OCI-LY1 (cell line): Measurements from ENCODE around the gene MRPL23.

Source experiments
- H2AFZ ChIP-seq: fragments of 200-600 bp; sonication (generic), shearing (Covaris generic); 2 replicates; pipeline ENCODE4 v1.6.0; 2014; ENCODE audit warnings: antibody characterized with exemption, mild to moderate bottlenecking, low read length
- H3F3A ChIP-seq: fragments of 200-600 bp; sonication (generic), shearing (Covaris generic); 2 replicates; pipeline ENCODE4 v1.6.0; 2014; ENCODE audit warnings: mild to moderate bottlenecking, antibody characterized with exemption, low read length, moderate library complexity; ENCODE audit not compliant: insufficient read depth
- H3K27ac ChIP-seq: fragments of 200-600 bp; sonication (generic); 2 replicates; pipeline ENCODE4 v1.5.1; 2014; ENCODE audit warnings: low read length, mixed run types, mild to moderate bottlenecking, low read depth; ENCODE audit not compliant: poor library complexity, severe bottlenecking
- H3K27me3 ChIP-seq: fragments of 200-600 bp; sonication (generic); 2 replicates; pipeline ENCODE4 v1.6.0; 2014; ENCODE audit warnings: antibody characterized with exemption, mild to moderate bottlenecking, low read length, moderate library complexity; ENCODE audit not compliant: insufficient read depth
- H3K36me3 ChIP-seq: fragments of 200-600 bp; sonication (generic); 2 replicates; pipeline ENCODE4 v1.6.1; 2014; ENCODE audit warnings: mild to moderate bottlenecking, antibody characterized with exemption, low read length, moderate library complexity, mixed read lengths; ENCODE audit not compliant: insufficient read depth
- H3K4me1 ChIP-seq: fragments of 200-600 bp; sonication (generic); 2 replicates; pipeline ENCODE4 v1.5.1; 2014; ENCODE audit warnings: mild to moderate bottlenecking, low read length, moderate library complexity; ENCODE audit not compliant: insufficient read depth, severe bottlenecking
- H3K4me2 ChIP-seq: fragments of 200-600 bp; sonication (generic), shearing (Covaris generic); 2 replicates; pipeline ENCODE4 v1.6.1; 2014; ENCODE audit warnings: low read length
- H3K4me3 ChIP-seq: fragments of 200-600 bp; sonication (generic); 2 replicates; pipeline ENCODE4 v1.5.1; 2014; ENCODE audit warnings: low read length, low read depth, mild to moderate bottlenecking, mixed read lengths; ENCODE audit not compliant: poor library complexity, severe bottlenecking
- H3K79me2 ChIP-seq: fragments of 200-600 bp; shearing (Covaris generic); 2 replicates; pipeline ENCODE4 v1.6.1; 2016; ENCODE audit warnings: mixed run types, low read length, mixed read lengths; ENCODE audit not compliant: insufficient read depth
- H3K9ac ChIP-seq: fragments of 200-600 bp; sonication (generic), shearing (Covaris generic); 2 replicates; pipeline ENCODE4 v1.6.1; 2014; ENCODE audit warnings: mild to moderate bottlenecking, low read length, mixed read lengths
- H3K9me2 ChIP-seq: fragments of 200-600 bp; sonication (generic), shearing (Covaris generic); 2 replicates; pipeline ENCODE4 v1.6.1; 2014; ENCODE audit warnings: low read depth, mild to moderate bottlenecking, low read length, mixed read lengths
- H3K9me3 ChIP-seq: fragments of 200-600 bp; shearing (Covaris generic); 2 replicates; pipeline ENCODE4 v1.6.1; 2014; ENCODE audit warnings: low read length, mixed read lengths
- H4K20me1 ChIP-seq: fragments of 200-600 bp; sonication (generic), shearing (Covaris generic); 2 replicates; pipeline ENCODE4 v1.6.0; 2016; ENCODE audit warnings: mild to moderate bottlenecking, low read length; ENCODE audit not compliant: insufficient read depth
- EZH2 ChIP-seq: fragments of 200-600 bp; sonication (generic), shearing (Covaris generic); IDR thresholded peaks from 2 replicates; pipeline ENCODE4 v1.8.0; 2017; ENCODE audit warnings: borderline replicate concordance, mixed run types, mild to moderate bottlenecking, antibody characterized with exemption, low read length, moderate library complexity, mixed read lengths
- TF ChIP-seq, protein P1 (sequence below): fragments of 200-600 bp; sonication (generic), shearing (Covaris generic); IDR thresholded peaks from 2 replicates; pipeline ENCODE4 v1.5.1; 2017; ENCODE audit warnings: mild to moderate bottlenecking, antibody characterized with exemption, low read length, moderate library complexity, mixed read lengths

The MRPL23 gene

DNA sequence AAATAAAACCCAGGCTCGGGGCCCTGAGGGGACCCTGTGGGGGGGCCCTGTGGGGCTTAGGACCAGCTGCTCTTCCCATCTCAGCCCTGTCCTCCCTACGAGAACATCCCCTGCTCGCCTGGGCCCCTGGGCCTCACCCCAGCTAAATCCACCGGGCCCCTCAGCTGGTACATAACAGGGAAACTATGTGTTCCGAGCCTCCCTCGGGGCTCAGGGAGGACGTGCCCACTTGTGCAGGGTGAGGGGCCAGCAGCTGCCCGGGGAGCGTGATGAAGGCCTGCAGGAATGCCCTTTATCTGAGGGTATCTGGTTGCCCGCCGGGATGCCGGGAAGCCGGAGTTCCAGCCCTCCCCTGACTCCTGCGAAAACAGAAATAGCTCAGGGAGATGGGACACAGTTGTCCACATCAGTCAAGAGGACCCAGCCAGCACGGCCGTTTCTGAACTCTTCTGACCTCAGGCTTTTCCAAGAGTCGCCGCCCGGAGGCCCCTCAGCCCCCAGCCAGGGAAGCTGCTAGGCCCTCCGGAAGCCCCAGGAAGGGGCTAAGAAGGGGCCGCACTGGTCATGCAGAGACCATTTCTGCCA lies 20.6 kb downstream of the MRPL23 start:
- Histone ChIP-seq H3K36me3 (no peaks in the 10 kb centered on the region), H3F3A (no peaks in the 10 kb centered on the region), H3K79me2 (no peaks in the 10 kb centered on the region), H3K27me3 (no peaks in the 10 kb centered on the region), H3K27ac (no peak overlapping the region), H3K4me3 (no peak overlapping the region), H3K9me3 (no peaks in the 10 kb centered on the region), H3K4me2 (no peak overlapping the region), H2AFZ (no peak overlapping the region), H3K9ac (no peak overlapping the region), H3K4me1 (no peaks in the 10 kb centered on the region), H4K20me1 (no peaks in the 10 kb centered on the region), H3K9me2 (no peaks in the 10 kb centered on the region)
- no peak for TF ChIP-seq EZH2
- TF ChIP-seq, protein P1, sequence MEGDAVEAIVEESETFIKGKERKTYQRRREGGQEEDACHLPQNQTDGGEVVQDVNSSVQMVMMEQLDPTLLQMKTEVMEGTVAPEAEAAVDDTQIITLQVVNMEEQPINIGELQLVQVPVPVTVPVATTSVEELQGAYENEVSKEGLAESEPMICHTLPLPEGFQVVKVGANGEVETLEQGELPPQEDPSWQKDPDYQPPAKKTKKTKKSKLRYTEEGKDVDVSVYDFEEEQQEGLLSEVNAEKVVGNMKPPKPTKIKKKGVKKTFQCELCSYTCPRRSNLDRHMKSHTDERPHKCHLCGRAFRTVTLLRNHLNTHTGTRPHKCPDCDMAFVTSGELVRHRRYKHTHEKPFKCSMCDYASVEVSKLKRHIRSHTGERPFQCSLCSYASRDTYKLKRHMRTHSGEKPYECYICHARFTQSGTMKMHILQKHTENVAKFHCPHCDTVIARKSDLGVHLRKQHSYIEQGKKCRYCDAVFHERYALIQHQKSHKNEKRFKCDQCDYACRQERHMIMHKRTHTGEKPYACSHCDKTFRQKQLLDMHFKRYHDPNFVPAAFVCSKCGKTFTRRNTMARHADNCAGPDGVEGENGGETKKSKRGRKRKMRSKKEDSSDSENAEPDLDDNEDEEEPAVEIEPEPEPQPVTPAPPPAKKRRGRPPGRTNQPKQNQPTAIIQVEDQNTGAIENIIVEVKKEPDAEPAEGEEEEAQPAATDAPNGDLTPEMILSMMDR, result no peak

DNA sequence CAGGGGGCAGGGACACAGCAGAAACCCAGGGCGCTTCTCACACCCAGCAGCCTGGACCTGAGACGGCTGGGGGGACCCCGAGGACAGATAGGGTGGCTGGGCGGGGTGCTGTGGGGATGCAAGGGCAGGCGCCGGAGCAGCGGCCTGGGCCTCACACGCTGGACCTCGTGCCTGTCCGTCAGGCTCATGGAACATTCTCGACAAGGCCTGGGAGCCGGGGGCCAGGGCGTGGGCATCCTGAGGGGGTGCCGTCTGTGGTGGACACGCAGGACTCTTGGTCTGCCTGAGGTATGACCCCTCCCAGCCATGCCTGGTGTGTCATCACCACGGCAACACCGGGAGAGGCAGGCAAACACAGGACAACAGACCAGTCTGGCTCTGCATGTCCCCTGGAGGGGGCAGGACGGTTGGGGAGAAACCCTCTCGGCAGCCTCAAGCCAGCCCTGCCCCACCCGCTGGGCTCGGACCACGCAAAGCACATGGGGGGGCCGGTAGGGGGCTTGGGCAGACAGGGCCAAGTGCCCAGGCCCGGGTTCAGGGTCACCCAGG lies 21.4 kb downstream of the MRPL23 start:
- no peaks in the 10 kb centered on the region for H4K20me1 ChIP-seq
- no peak overlapping the region for H3K9ac ChIP-seq
- H3K79me2 ChIP-seq, result no peaks in the 10 kb centered on the region
- TF ChIP-seq, protein P1, result no peak
- TF ChIP-seq EZH2, result no peak
- no peak overlapping the region for H3K27ac ChIP-seq
- H3K9me2 ChIP-seq, result no peaks in the 10 kb centered on the region
- H3K4me3 ChIP-seq, result no peak overlapping the region
- no peaks in the 10 kb centered on the region for H3K36me3 ChIP-seq
- H3K4me2 ChIP-seq, result no peak overlapping the region
- no peak overlapping the region for H2AFZ ChIP-seq
- no peaks in the 10 kb centered on the region for H3K27me3 ChIP-seq
- no peaks in the 10 kb centered on the region for H3K9me3 ChIP-seq
- H3K4me1 ChIP-seq, result no peaks in the 10 kb centered on the region
- H3F3A ChIP-seq, result no peaks in the 10 kb centered on the region

- Histone ChIP-seq H3K79me2 (no peaks in the 10 kb centered on the region), H3K4me1 (no peaks in the 10 kb centered on the region), H3F3A (no peaks in the 10 kb centered on the region), H3K9me3 (no peaks in the 10 kb centered on the region), H3K36me3 (no peaks in the 10 kb centered on the region), H3K4me3 (no peak overlapping the region), H3K9me2 (no peaks in the 10 kb centered on the region), H3K4me2 (no peak overlapping the region), H3K27me3 (no peaks in the 10 kb centered on the region), H3K27ac (no peak overlapping the region), H3K9ac (no peak overlapping the region), H2AFZ (no peak overlapping the region), H4K20me1 (no peaks in the 10 kb centered on the region)
- TF ChIP-seq, protein P1, result no peak
- no peak for TF ChIP-seq EZH2
Measured at GRCh38 chr11:1969035-1969434, 21.9 kb downstream of the MRPL23 start.
